A204.1 (cell line): ENCODE measurements around the gene RCAN1.

Experiments used
- FAIRE-seq: peaks from 2 replicates; lab custom pipeline; 2012; peaks lifted over from hg19 to GRCh38; lab: Jason Lieb, UNC

Gene RCAN1

DNA sequence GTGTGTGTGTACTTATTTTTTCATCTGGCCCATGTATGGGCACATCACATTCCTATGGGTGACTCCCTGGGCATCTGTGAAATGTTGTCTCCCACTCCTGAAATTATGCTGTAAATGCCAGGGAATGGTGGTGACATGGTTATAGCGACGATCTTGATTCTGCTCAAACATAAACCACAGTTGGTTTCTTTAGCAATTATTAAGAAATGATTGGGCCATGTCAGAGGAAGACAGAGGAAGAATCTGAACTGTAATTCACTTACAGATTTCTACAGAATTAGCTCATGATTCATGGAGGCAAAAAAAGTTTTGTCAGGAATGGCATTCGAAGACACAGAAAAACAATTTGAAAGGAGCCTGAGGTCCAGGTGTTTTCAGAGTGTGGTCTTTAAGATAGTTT is 77.1 kb downstream of the RCAN1 start:
- FAIRE-seq, result no peak

DNA sequence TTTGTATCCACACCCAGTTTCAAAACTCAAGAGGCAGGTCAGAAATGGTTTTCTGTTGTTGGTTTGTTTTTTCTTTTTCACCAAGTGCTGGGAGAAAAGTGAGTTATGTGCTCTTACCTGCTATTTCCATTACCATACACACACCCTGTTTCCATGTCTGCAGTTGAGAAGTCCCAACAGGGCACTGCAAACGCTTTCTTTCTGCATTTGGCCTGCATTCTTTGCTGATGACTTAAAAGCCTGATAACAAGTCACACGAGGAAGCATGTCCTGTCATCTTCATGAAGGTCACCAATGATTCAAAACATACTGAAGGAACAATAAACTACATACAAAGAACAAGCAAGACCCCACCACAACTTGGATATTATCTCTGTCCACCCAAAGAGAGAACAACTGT is 78.1 kb downstream of the RCAN1 start:
- FAIRE-seq, result no peak

GRCh38 chr21:34536311-34536710 is 78.6 kb downstream of the RCAN1 start:
- no peak for FAIRE-seq

DNA sequence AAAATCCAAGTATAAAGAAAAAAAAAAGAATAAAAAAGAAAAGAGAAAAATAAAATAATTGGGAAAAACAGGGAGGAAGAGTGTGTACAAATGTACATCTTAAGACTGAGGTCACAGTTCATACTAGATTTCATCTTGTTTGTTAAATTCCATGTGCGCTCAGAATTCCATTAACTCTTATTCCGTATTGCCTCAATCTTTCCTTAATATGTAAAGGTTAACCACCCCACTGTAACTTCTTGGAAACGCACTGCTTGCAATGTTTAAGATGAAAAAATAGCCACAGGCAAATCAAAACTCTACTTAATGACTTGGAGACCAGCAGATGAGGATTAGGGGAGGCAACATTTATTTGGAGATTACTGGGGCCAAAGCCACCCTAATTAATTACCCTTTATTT is 79.0 kb downstream of the RCAN1 start:
- peak; percentile 47 for FAIRE-seq

DNA sequence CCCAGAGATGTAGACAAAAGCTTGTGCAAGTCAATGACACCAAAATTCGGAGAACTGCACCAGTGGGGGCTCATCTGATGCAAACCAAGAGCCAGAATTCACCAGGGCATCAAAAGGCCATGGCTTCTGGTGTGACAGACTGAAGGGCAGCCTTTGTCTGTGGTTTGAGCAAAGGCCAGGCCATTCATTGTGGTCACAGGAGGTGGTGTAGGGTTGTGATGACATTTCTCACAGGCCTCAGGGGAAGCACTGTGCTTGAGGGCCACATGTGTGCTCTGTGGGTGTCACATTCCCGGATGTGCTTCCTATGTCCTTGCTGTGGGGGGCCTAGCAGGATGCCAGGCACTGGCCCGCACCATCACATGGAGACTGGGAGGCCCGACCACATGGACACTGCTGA is 80.4 kb downstream of the RCAN1 start:
- no peak for FAIRE-seq

GRCh38 chr21:34533938-34534337 is 81.0 kb downstream of the RCAN1 start:
- no peak for FAIRE-seq

DNA sequence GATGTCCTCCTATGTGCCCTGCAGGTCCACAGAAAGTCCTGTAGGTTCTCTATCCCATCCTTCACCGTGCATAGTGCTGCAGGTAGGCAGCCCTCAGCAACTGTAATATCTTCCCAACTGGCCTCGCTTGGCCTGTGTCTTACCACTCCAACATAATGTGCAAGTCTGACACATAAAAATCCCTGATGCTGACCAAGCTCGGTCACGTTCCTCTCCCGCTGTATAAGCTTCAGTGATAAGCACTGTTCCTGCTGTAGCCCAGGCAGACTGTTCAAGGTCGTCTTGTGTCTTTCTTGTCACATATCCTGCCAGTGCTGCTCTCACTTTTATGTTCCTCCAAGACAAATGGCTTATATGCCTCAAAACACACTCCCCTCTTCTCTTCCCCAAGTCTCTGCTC is 83.5 kb downstream of the RCAN1 start:
- no peak for FAIRE-seq

GRCh38 chr21:34530261-34530660 is 84.7 kb downstream of the RCAN1 start:
- peak; percentile 76 for FAIRE-seq

DNA sequence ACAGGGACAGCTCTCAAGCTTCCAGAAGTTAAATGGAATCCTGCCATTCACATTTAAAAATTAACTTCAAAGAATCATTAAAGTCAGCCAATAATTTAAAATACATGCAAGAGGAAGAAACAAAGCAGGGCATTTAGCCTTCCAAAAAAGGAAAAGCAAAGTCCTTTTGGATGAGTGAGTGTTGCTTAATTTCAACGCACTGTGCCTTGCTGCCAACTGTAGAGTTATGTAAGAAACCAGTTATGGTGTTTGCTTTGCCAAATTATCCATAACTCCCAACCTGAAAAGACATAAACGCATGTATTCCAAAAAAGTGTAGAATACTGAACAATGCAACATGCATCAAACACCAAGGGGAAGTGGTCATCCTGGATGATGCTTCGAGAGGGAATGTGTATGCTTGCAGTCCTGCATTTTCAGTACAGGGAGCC is 86.8 kb downstream of the RCAN1 start:
- peak; percentile 70 for FAIRE-seq

DNA sequence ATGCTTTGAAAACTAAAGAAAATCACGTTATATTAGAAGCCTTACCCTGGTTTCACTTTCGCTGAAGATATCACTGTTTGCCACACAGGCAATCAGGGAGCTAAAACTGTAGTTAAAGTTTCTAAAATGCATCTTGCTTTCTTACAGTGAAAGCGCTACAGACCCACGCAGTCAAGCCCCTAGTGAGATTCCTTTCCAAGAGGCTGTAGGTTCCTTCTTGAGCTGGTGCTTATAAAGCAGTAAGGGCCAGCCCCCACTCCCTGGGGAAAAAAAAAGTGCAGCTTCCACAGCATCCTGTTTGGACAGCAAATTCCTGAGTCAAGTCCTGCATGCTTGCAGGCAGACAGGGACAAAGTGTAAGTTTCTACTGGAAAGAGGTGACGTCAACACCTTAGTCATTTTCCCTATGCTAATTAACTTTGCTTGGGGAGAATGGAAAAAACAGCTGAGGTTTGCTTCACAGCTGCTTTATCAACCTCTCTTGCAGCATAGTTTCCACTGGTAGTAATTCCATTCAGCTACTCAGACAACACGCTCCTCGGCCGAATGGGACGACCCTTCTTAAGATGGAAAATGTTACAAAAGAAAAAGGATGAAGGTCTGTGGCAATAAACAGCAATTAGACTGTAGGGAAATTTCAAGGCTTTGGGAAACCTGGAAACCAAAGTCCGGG is 88.2 kb downstream of the RCAN1 start:
- peak; percentile 98 for FAIRE-seq

GRCh38 chr21:34526241-34526617 is 88.7 kb downstream of the RCAN1 start:
- no peak for FAIRE-seq

DNA sequence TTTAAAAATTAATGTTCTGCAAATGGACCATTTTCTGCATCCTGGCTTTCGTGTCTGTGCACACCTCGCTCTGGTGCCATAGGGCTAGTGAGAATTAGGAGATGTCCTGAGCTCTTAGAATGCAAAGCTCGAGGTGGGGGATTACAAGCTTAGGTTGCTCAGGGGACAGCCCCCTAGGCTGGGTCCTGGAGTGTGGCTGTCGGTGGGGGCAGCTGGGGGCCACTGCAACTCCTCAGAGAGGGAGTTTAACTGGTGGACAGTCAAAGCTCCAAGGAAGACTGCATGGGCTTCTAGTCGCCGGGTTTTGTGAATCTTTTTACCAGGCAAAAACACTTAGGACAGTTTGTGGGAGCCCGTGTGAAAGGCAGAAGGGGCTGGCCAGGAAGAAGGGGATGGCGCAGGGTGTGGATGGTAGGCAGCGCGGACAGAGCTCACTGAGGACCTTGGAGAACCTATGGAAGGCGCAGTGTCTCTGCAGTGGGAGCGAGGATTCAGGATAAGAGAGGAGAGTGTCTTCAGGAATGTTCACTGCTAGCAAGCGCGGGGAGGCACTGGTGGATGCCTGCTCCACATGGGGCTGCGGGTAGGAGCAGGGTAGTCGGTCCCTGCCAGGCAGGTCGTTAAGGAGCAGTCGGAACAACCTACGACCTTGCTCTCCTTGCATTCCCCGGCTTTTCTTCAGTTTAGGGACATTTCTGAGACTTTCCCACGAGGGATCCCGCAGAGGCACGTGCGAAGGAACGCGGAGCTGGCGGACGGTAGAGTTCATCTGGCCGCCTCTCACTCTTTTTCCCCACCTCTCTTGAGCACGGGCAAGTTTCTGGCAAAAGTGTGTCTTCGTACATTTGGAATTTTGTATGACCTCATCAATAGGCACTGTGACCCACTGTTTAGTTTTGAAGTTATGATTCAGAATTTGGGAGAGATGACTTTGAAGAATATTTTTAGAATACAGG is 90.0 kb downstream of the RCAN1 start:
- no peak for FAIRE-seq

DNA sequence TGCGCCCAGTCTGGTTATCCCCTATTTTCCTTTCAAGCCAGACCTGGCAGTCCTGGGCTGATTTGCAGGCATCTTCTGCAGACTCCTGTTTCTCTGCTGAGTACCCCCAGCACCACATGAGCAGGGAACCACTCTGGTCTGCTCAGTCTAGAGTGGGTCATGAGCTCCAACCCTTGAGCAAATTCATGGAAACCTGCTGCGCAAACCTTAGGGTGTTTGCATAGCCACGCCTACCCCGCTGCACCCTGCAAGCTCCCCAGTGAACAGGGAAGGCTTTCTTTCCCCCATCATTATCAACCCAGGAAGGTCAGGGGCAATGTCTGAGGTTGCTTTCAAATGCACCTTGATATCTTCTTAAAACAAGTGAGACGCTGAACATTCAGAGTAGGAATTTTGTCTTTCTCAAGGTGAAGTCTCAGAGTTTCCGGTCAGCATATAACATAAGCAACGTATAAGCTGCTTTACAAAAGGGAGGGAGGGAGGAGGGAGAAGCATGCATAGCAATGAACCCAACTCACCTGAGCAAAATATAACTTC is 91.8 kb downstream of the RCAN1 start:
- no peak for FAIRE-seq

DNA sequence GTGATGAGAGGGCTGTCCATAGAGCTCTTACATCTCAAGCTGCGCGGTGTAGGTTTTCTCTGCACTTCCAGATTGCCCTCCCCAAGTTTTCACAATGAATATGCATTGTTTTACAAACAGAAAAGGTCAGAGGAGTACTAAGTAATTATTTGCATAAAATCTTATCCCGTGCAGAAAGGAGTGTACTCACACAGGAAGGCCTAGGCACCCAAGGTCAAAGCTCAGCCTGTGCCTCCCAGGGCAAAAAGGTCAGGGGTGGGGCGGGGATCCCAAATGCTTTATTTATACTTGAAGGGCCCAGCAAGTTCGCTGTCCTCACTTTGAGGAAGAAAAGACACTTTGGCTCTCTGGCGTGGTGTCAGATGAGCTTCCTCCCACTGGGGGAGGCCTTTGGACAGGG is 92.6 kb downstream of the RCAN1 start:
- no peak for FAIRE-seq

- FAIRE-seq, result no peak
Measured at GRCh38 chr21:34521561-34521960, 93.4 kb downstream of the RCAN1 start.

DNA sequence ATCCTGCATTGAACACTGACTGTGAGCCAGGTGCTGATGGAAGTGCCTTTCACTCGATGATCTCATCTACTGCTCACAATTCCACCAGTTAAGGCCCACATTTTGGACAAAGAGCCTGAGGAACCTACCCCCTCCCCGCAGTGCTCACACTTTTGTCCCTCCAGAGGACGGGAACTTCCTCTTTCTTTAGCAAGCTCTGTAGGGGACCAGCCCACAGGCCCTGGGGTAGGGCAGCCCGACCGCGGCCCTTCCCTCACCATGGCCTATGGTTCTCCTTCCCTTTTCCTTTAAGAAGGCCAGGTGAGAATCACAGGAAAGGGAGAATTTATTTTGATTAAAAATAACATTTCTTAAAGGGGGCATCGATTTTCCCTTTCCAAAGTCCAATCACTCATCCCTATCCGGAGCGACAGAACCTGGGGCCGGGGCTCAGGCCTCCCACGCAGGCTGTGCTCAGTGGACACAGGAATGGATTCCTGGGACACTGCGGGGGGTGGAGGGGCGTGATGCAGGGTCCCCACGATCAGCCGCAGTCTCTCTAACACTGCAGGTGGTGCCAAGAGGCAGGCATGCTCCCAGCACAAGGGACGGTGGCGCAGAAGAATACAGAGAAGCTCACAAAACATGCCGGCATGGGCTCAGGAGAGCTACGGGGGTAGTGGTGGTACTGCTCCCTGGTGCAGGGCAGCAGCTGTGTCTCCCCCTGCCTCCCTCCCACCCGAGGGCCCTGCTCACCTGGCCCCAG is 94.0 kb downstream of the RCAN1 start:
- FAIRE-seq, result no peak

DNA sequence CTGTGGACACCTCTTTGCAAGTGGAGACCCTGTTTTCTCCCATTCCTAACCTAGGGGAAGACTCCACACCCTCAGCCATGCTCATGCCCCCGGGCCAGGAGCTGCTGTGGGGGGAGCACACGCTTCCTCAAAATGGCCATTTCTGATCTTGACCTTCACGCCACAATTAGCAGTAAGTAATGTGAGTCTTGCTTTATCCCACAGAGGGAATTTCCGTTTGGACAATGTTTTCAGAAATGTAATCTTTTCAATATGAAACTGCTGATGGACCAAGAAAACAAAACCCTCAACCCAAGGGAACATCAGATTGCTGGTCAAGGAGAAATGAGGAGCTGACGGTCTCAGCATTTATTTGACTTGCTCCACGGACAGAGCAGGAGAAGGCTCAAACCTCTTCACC is 94.6 kb downstream of the RCAN1 start:
- FAIRE-seq, result no peak

DNA sequence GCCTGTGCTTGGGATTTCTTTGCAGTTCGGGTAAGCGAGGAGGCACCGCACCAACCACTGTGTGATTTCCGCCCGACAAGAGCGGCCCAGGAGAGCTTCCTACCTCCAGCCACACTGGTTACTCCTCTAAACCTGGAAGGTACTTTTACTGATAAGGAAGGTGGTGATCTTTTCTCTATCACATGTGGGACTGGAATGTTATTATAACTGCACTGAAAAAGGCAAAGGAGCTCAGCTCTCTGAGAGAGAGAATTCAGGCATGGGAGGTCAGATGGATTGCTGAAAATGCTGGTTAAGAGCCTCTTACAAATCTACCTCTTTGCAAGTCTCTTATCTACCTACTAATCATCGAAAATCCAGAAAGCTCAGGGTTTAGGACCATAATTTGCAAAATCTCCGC is 95.2 kb downstream of the RCAN1 start:
- no peak for FAIRE-seq

GRCh38 chr21:34519016-34519415 is 95.9 kb downstream of the RCAN1 start:
- FAIRE-seq, result peak; percentile 6

DNA sequence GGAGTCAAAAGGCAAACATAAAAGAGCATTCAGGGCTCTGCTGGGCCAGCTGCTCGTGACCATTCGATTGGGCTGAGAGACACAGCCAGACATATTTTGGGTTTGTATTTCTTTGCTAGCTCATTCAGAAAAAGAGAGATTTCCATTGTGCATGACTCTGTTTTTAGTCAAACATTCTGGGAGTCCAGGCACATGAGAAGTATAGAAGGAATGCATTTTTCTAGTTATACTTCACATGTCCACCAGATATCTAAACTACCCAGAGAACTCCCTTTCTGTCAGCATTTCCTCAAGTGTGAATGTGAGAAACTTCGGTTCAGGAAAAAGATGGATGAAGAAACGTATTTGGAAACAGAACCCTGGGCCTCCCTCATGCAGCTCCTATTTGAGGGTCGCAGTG is 96.6 kb downstream of the RCAN1 start:
- no peak for FAIRE-seq

GRCh38 chr21:34517491-34518245 is 97.2 kb downstream of the RCAN1 start:
- FAIRE-seq, result peak; percentile 58

DNA sequence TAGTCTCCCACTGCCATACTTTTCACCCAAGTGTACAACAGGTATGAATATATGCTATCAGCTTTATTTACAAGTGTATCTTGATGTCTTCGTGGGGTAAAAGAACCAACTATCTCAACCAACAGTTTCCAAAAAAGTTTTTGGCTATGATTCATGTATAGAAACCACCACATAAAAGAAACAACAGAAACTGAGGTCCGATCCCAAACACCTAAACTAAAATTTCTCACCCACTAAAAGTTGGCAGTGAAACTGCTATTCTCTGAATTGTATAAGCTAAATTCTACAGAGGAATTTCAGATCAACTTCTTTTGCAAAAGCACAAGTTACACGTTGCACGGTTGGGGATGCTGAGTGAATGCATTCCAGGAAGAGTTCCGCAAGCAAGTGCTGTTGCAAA is 97.9 kb downstream of the RCAN1 start:
- no peak for FAIRE-seq
